Gastrocnemius medialis (tissue), 4 donors: ENCODE data around the gene KLF2. TPM values are rescaled to one million over a fixed set of nuclear protein-coding genes. Genes with fewer than 3 reads are reported as not detected.
"Not testable (repeated sequence)": the region's sequence is repeated elsewhere in the genome, so short reads cannot be mapped to it uniquely, and the experiment has no call there.

Source experiments
- ATAC-seq, 2 donors: fragments of 150-250 bp; one replicate each; pipeline ENCODE4 v1.9.1; 2016
- DNase-seq, 2 donors: peaks; one replicate each; pipeline ENCODE4 v3.0.0-alpha.2; 2019
- H3K27ac ChIP-seq, 4 donors: fragments of 200-600 bp; sonication (generic); 1 replicate in 1 of 4; 2 replicates in 3 of 4; pipeline ENCODE4 v1.5.1; 2016 to 2018; ENCODE audit warnings: mild to moderate bottlenecking in 2 of 4, moderate library complexity in 1 of 4
- H3K27me3 ChIP-seq, 3 donors: fragments of 200-600 bp; sonication (generic) in 2 of 3; 1 replicate in 1 of 3; 2 replicates in 2 of 3; pipeline versions ENCODE4 v1.5.1 to v1.6.0; 2016 to 2019; ENCODE audit warnings: mild to moderate bottlenecking in 1 of 3, moderate library complexity in 1 of 3
- H3K36me3 ChIP-seq, 2 donors: fragments of 200-600 bp; sonication (generic) in 1 of 2; one replicate each; pipeline ENCODE4 v1.5.1; 2017 to 2018
- H3K4me1 ChIP-seq, 2 donors: fragments of 200-600 bp; sonication (generic) in 1 of 2; one replicate each; pipeline ENCODE4 v1.5.1; 2016 to 2017; ENCODE audit warnings: mild to moderate bottlenecking in 2 of 2
- H3K4me3 ChIP-seq, 4 donors: fragments of 200-600 bp; sonication (generic) in 3 of 4; 1 replicate in 1 of 4; 2 replicates in 3 of 4; pipeline ENCODE4 v1.5.1; 2016 to 2019; ENCODE audit warnings: mild to moderate bottlenecking in 2 of 4
- H3K9me3 ChIP-seq, 3 donors: fragments of 200-600 bp; sonication (generic) in 2 of 3; 1 replicate in 1 of 3; 2 replicates in 2 of 3; pipeline ENCODE4 v1.5.1; 2016 to 2019
- CTCF ChIP-seq, 5 experiments: fragments of 450-650 bp in 3 of 5; fragments of 200-600 bp in 2 of 5; sonication (generic) in 2 of 5; IDR thresholded peaks in 4 of 5; conservative IDR thresholded peaks in 1 of 5; 1 replicate in 4 of 5; 2 replicates in 1 of 5; pipeline ENCODE4 v1.5.1; 2016 to 2019; ENCODE audit warnings: antibody characterized with exemption in 5 of 5, mild to moderate bottlenecking in 3 of 5, moderate library complexity in 3 of 5
- POLR2A ChIP-seq, 2 donors: fragments of 450-650 bp; IDR thresholded peaks; one replicate each; pipeline ENCODE4 v1.6.1; 2017; ENCODE audit warnings: antibody characterized with exemption in 2 of 2, mild to moderate bottlenecking in 2 of 2, moderate library complexity in 2 of 2
- in situ Hi-C, 4 donors: fragments of 200-750 bp; cut with MboI; loops; one replicate each; pipeline versions ENCODE4 v1.15.0 to v1.8.0; 2017; ENCODE audit warnings: low sequenced_read_pairs in 4 of 4
- intact Hi-C: fragments of 100-400 bp; cut with DNase I; formaldehyde crosslinking; loops from one replicate; pipeline ENCODE4 v1.15.1; 2023; ENCODE audit warnings: low total_unique reads
- total RNA-seq, 4 donors: library from RNA; depleted of rRNA; stranded (reverse); fragments of >200 nt; gene quantifications; one replicate each; pipeline versions ENCODE4 v1.1.0 to v1.2.3, GENCODE V29; 2016

The KLF2 gene
- total RNA-seq, 4 donors from 2014 or later = 6.8 to 45.6 (median 32.0) TPM

GRCh38 chr19:16284505-16284904, 40.1 kb upstream of the KLF2 start:
- ATAC-seq (no peak), DNase-seq (no peak)
- Histone ChIP-seq H3K9me3 (no peaks in the 10 kb centered on the region), H3K36me3 (no peaks in the 10 kb centered on the region), H3K27me3 (no peaks in the 10 kb centered on the region), H3K4me3 (no peak overlapping the region), H3K27ac (peak overlapping the region; percentile 82 to 95 (median 90)), H3K4me1 (peaks cover 31 to 34% of the 10 kb centered on the region in 2 donors)
- no peak for TF ChIP-seq CTCF (IDR thresholded peaks at IDR 0.05 in 4 of 5, conservative IDR thresholded peaks at IDR 0.05 in 1 of 5)
- no peak for TF ChIP-seq POLR2A (IDR thresholded peaks at IDR 0.05)
- in situ Hi-C loops (no loop called here), intact Hi-C loops (no loop called here)

- H3K27me3 ChIP-seq, ATAC-seq, intact Hi-C loops, H3K9me3 ChIP-seq, in situ Hi-C loops, H3K36me3 ChIP-seq, DNase-seq, H3K4me3 ChIP-seq: not testable (repeated sequence)
- Histone ChIP-seq H3K27ac (peak overlapping the region; percentile 82 to 95 (median 90)), H3K4me1 (peaks cover 31% of the 10 kb centered on the region in 2 donors)
Measured at GRCh38 chr19:16285079-16285478, 39.5 kb upstream of the KLF2 start.

- in situ Hi-C loops (no loop called here), intact Hi-C loops (no loop called here)
- no peak for ATAC-seq
- Histone ChIP-seq H3K27ac (peak overlapping the region; percentile 82 to 95 (median 90)), H3K27me3 (no peaks in the 10 kb centered on the region), H3K9me3 (no peaks in the 10 kb centered on the region), H3K36me3 (no peaks in the 10 kb centered on the region), H3K4me3 (no peak overlapping the region), H3K4me1 (peaks cover 31% of the 10 kb centered on the region in 2 donors)
- peak; percentile 12 to 20 for TF ChIP-seq POLR2A (IDR thresholded peaks at IDR 0.05)
- no peak for TF ChIP-seq CTCF (IDR thresholded peaks at IDR 0.05 in 4 of 5, conservative IDR thresholded peaks at IDR 0.05 in 1 of 5)
- no peak for DNase-seq
Measured at GRCh38 chr19:16285769-16286498, 38.7 kb upstream of the KLF2 start.

- peaks cover 24 to 34% of the 10 kb centered on the region in 2 donors for H3K4me1 ChIP-seq
- ATAC-seq (no peak), DNase-seq (no peak)
- no peaks in the 10 kb centered on the region for H3K9me3 ChIP-seq
- no peak overlapping the region for H3K4me3 ChIP-seq
- H3K36me3 ChIP-seq = no peaks in the 10 kb centered on the region
- no peaks in the 10 kb centered on the region for H3K27me3 ChIP-seq
- no peak for TF ChIP-seq POLR2A (IDR thresholded peaks at IDR 0.05)
- no peak for TF ChIP-seq CTCF (IDR thresholded peaks at IDR 0.05 in 4 of 5, conservative IDR thresholded peaks at IDR 0.05 in 1 of 5)
- H3K27ac ChIP-seq = peak overlapping the region in 3 of 4 donors; percentile 89 to 95 (median 91)
- in situ Hi-C loops = no loop called here
- intact Hi-C loops = no loop called here
Measured at GRCh38 chr19:16288544-16288943, 36.1 kb upstream of the KLF2 start.

- DNase-seq (no peak), ATAC-seq (no peak)
- intact Hi-C loops = no loop called here
- peak overlapping the region in 3 of 4 donors; percentile 77 to 89 (median 84) for H3K27ac ChIP-seq
- no peaks in the 10 kb centered on the region for H3K9me3 ChIP-seq
- H3K27me3 ChIP-seq = no peaks in the 10 kb centered on the region
- TF ChIP-seq CTCF (IDR thresholded peaks at IDR 0.05 in 4 of 5, conservative IDR thresholded peaks at IDR 0.05 in 1 of 5) (no peak), POLR2A (IDR thresholded peaks at IDR 0.05) (no peak)
- no peaks in the 10 kb centered on the region for H3K36me3 ChIP-seq
- H3K4me1 ChIP-seq = peaks cover 23 to 34% of the 10 kb centered on the region in 2 donors
- no peak overlapping the region for H3K4me3 ChIP-seq
- in situ Hi-C loops = no loop called here
Measured at GRCh38 chr19:16289594-16289993, 35.0 kb upstream of the KLF2 start.
